ENCODE measurements around the gene MIOX.
"Not testable (repeated sequence)": the region's sequence is repeated elsewhere in the genome, so short reads cannot be mapped to it uniquely, and the experiment has no call there.

MIOX gene

DNA sequence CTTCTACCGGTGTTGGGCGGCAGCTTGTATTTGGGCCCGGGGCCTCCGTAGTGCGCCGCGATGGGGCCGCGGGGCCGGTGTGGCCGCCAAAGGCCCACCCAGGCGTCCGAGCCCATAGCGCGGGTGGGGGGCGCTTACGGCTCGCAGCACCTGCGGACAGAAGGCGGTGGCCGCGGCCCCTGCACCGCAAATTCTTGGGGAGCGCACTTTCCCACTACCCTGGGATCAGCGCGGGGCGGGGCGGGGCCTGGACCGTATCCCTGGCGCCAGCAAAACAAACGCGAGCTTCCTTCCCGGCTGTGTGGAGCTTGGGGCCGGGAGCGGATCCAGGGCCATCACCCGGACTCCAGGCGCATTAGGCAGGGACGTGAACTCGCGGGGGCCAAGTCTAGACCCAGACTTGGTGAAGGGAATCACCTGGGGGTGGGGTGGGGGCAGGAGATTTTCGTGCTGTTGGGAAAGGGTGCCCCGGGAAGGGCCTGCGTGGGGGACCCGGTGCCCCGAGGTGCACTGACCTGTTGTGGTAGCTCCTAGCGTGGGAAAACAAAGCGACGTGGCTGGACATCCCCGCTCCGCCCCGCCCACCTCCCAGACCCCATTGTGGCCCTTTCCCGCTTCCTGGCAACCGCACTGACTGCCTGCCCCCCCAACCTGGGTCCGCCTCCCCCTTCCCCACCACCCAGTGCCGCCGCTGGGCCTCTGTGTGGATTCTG is 45.5 kb downstream of the MIOX start:
- DNase-seq, result peak; percentile 70

DNA sequence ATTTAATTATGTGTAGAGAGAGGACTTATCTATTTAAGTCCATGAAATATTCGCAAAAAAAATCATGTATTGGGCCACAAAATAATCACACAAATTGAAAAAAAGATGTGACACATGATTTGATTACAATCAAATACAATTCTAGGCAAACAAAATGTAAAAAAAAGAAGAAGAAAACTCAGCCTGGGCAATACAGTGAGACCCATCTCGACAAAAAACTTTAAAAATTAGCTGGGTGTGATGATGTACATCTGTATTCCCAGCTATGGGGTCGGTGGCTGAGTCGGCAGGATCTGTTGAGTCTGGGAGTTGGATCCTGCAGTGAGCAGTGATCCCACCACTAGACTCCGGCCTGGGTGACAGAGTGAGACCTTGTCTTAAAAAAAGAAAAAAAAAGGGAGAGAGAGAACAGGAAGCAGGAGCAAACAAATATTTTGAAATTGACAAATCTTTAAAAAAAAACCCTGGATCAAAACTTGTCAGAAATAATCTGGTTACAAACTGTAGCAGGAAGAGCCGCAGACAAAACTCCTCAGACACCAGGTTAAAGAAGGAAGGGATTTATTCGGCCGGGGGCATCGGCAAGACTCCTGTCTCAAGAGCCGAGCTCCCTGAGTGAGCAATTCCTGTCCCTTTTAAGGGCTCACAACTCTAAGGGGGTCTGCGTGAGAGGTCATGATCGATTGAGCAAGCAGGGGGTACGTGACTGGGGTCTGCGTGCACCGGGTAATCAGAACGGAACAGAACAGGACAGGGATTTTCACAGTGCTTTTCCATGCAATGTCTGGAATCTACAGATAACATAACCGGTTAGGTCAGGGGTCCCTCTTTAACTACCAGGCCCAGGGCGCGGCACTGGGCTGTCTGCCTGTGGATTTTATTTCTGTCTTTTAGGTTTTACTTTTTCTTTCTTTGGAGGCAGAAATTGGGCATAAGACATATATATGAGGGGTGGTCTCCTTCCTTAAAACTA is 46.5 kb downstream of the MIOX start:
- DNase-seq, result no peak

DNA sequence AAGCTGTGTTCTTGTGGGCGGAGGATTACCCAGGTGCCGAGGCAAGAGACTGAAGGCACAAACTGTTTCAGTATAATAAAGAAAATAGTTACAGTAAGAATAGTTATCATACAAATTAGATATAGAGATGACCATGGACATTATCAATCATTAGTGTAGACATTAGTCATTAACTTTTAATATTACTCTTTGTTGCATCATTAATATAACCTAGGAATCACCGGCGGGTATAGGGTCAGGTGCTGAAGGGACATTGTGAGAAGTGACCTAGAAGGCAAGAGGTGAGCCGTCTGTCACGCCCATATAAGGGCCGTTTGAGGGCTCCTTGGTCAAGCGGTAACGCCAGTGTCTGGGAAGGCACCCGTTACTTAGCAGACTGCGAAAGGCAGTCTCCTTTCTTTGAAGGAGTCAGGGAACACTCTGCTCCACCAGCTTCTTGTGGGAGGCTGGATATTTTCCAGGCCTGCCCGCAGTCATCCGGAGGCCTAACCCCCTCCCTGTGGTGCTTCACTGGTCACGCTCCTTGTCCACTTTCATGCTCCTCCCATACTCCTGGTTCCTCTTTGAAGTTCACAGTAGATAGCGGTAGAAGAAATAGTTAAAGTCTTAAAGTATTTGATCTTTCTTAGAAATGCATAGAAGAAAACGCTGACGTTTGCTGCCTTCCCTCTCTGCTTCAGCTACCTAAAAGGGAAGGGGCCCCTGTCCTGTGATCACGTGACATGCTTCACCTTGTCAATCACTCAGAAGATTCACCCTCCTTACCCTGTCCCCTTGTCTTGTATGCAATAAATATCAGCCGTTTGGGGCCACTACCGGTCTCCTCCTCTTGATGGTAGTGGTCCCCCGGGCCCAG is 47.4 kb downstream of the MIOX start:
- not testable (repeated sequence) for DNase-seq

DNA sequence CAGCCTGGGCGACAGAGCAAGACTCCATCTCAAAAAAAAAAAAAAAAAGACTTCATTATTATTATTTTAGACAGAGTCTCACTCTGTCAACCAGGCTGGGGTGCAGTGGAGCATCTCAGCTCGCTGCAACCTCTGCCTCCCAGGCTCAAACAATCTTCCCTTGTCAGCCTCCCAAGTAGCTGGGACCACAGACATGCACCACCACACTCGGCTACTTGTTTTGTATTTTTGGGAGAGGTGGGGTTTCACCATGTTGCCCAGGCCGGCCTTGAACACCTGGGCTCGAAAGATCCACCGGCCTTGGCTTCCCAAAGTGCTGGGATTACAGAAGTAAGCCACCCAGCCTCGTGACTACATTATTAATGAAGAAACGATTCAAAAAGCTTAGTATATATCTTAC is 48.5 kb downstream of the MIOX start:
- DNase-seq, result no peak

DNA sequence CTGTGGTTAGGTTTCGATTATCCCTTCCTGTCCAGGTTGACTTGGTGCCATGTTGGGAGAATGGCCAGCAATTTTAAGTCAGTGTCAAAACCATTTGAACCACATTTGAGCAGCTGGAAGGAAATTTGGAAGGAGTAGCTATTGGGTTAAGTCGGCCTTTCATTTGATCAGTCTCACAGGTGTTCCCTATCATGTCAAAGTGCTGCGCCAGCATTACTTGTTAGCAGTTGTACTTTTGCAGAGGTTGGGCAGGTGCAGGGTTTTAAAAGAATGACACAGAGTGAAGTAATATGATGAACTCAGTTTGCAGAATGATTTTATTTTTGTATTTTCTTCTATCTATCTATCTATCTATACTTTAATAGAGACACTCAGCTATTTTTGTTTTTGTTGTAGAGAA is 49.6 kb downstream of the MIOX start:
- no peak for DNase-seq

DNA sequence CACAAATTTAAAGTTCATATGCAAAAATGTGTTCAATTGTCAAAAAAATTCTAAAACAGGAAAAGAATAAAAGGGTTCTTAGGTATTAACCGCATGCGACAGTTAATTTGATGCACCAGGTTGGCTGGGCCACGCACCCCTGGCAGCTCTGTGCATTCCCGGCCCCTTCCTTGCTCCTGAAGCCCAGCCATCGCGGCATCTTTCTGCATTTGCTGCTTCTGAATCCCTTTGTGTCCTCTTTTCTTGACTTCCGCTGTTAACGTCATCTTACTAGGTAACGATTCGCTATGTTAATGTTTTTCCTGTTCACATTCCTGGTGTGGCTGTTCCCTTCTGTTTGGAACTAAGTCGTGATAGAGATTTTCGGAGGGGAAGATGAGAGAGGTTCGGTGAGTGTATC is 51.1 kb downstream of the MIOX start:
- no peak for DNase-seq

All from eye (tissue), 1 donor.